Endothelial cell of umbilical vein (primary cell): Measurements from ENCODE around the gene PTOV1.

Source experiments
- GATA2 ChIP-seq: IDR thresholded peaks from 2 replicates; pipeline ENCODE4 v1.7.0; 2011; ENCODE audit warnings: low read depth, mild to moderate bottlenecking, moderate library complexity, mixed read lengths, low read length; ENCODE audit not compliant: insufficient read length, insufficient read depth
- JUN ChIP-seq: IDR thresholded peaks from 2 replicates; pipeline ENCODE4 v1.6.1; 2011; ENCODE audit warnings: borderline replicate concordance, low read depth; ENCODE audit not compliant: insufficient read length, insufficient read depth
- TF ChIP-seq, protein P1 (sequence below), 2 donors: IDR thresholded peaks; 1 replicate in 1 of 2; 2 replicates in 1 of 2; pipeline ENCODE4 v1.5.1; 2011; ENCODE audit warnings: low read length in 2 of 2, mild to moderate bottlenecking in 2 of 2, moderate library complexity in 2 of 2, control low read depth in 1 of 2, inconsistent platforms in 1 of 2, low read depth in 1 of 2; ENCODE audit not compliant: insufficient read depth in 1 of 2; ENCODE audit errors: extremely low read depth in 1 of 2
- TF ChIP-seq, protein P2 (sequence below): IDR thresholded peaks from 2 replicates; pipeline ENCODE4 v1.6.1; 2011; ENCODE audit not compliant: insufficient read depth, insufficient read length

DNA sequence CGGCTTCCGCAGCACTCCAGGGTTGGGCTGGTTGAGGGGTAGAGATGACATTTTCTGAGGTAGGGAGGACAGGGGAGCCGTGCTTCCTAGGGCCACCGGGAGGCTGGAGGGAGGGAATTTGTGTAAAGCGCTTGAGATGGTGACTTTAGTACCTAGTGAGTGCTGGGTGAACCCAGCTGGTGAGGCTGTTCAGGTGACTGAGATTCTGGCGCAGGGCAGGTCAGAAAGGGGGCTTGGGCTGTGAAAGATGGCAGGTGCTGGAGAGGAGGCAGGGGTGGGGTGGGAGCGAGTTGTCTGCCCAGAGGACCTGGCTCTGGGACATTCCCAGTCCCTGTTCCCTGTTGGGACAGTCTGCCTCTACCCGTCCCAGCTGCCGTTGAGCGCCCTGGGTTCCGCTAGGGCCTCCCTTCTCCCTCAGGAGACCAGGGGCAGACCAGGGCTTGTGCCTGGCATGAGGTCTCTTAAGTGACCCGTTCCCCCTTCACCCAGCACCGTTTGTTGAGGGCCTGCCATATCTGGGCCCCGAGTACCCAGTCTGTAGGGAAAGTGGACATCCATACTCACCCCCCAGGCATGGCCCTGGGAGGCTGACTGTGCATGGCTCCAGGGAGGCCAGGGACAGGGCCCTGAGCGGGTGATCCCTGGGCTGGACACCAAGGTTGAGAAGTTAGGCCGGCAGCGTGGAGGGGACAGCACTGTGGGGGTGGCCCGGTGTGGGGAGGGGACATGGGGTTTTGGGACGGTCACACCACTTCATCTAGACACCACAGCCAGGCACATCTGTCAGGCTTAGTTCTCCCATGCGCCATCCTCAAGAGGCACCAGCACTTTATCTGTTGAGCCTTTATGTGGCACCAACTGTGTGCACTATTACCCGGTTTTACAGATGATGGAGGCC lies 5.0 kb downstream of the PTOV1 start:
- TF ChIP-seq, protein P1, sequence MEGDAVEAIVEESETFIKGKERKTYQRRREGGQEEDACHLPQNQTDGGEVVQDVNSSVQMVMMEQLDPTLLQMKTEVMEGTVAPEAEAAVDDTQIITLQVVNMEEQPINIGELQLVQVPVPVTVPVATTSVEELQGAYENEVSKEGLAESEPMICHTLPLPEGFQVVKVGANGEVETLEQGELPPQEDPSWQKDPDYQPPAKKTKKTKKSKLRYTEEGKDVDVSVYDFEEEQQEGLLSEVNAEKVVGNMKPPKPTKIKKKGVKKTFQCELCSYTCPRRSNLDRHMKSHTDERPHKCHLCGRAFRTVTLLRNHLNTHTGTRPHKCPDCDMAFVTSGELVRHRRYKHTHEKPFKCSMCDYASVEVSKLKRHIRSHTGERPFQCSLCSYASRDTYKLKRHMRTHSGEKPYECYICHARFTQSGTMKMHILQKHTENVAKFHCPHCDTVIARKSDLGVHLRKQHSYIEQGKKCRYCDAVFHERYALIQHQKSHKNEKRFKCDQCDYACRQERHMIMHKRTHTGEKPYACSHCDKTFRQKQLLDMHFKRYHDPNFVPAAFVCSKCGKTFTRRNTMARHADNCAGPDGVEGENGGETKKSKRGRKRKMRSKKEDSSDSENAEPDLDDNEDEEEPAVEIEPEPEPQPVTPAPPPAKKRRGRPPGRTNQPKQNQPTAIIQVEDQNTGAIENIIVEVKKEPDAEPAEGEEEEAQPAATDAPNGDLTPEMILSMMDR (IDR thresholded peaks at IDR 0.05; ENCODE audit: extremely low read depth in 1 of 2, insufficient read depth in 1 of 2, low read depth in 1 of 2, low read length in 2 of 2): no peak
- TF ChIP-seq JUN (no peak), GATA2 (no peak)
- TF ChIP-seq, protein P2, sequence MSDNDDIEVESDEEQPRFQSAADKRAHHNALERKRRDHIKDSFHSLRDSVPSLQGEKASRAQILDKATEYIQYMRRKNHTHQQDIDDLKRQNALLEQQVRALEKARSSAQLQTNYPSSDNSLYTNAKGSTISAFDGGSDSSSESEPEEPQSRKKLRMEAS: no peak
